HepG2 (cell line): Measurements from ENCODE around the gene TTC21B. TPM values are rescaled to one million over a fixed set of nuclear protein-coding genes. Genes with fewer than 3 reads are reported as not detected.
A peak's percentile ranks its signal among the peaks of the same experiment; 100 is the strongest.

ENCODE experiments used
- ATAC-seq: fragments of 200-7000 bp; cut with Tn5 transposase; 3 replicates; pipeline ENCODE4 v1.9.1; 2020; ENCODE audit warnings: mild to moderate bottlenecking, moderate library complexity
- BruUV-seq: library from RNA; stranded (reverse); fragments of 400-500 nt; replicated peaks from 2 replicates; lab custom pipeline; 2021; lab: Mats Ljungman, UMichigan
- CTCF ChIA-PET: fragments of 300-600 bp; formaldehyde crosslinking; extraction: SDS; loops from one replicate; lab custom pipeline; 2021; ENCODE audit warnings: low total read pairs, inconsistent platforms, low intra/inter-chr PET ratio; lab: Yijun Ruan, JAX
- POLR2A ChIA-PET: fragments of 350-600 bp; sonication (Branson Sonifier 250); formaldehyde crosslinking; loops from one replicate; lab custom pipeline; 2020; ENCODE audit warnings: antibody characterized with exemption, inconsistent platforms; lab: Yijun Ruan, JAX
- DNase-seq: peaks from one replicate; pipeline ENCODE4 v3.0.0-alpha.2; 2015; ENCODE audit warnings: low spot score
- FAIRE-seq: peaks from 3 replicates; lab custom pipeline; 2011; peaks lifted over from hg19 to GRCh38; lab: Jason Lieb, UNC
- H2AFZ ChIP-seq: one replicate; pipeline ENCODE4 v1.6.1; 2011; ENCODE audit warnings: low read length, inconsistent platforms
- H3K27ac ChIP-seq: fragments of 300-600 bp; 3 replicates; pipeline ENCODE4 v1.8.0; 2011; ENCODE audit warnings: mixed run types, mild to moderate bottlenecking, mixed read lengths, low read length, inconsistent platforms; ENCODE audit not compliant: insufficient read depth; ENCODE audit errors: extremely low read length
- H3K27me3 ChIP-seq, 2 experiments: fragments of 200-600 bp in 1 of 2; 2 replicates in 1 of 2; 3 replicates in 1 of 2; pipeline versions ENCODE4 v1.6.0 to v1.8.0; 2011; ENCODE audit warnings: low read length in 2 of 2, mild to moderate bottlenecking in 2 of 2, moderate library complexity in 2 of 2, inconsistent platforms in 1 of 2; ENCODE audit not compliant: insufficient read depth in 2 of 2, control insufficient read depth in 1 of 2
- H3K36me3 ChIP-seq, 2 experiments: fragments of 200-600 bp in 1 of 2; replicated peaks in 1 of 2; 2 replicates in 1 of 2; 3 replicates in 1 of 2; pipeline versions ENCODE4 v1.5.1 to v1.8.0; 2011; ENCODE audit warnings: low read length in 2 of 2, inconsistent platforms in 1 of 2; ENCODE audit not compliant: insufficient read depth in 2 of 2, control insufficient read depth in 1 of 2
- H3K4me1 ChIP-seq: 2 replicates; pipeline ENCODE4 v1.5.1; 2012; ENCODE audit warnings: low read length, inconsistent platforms; ENCODE audit not compliant: insufficient read depth
- H3K4me2 ChIP-seq: 2 replicates; pipeline ENCODE4 v1.6.0; 2011; ENCODE audit warnings: low read depth, low read length, inconsistent platforms
- H3K4me3 ChIP-seq, 3 experiments: fragments of 200-600 bp in 1 of 3; sonication (generic), shearing (Covaris generic) in 1 of 3; replicated peaks in 1 of 3; 2 replicates each; pipeline ENCODE4 v1.5.1; 2011 to 2016; ENCODE audit warnings: low read length in 3 of 3, inconsistent platforms in 2 of 3, low read depth in 2 of 3, mild to moderate bottlenecking in 2 of 3, control low read depth in 1 of 3, mixed read lengths in 1 of 3; ENCODE audit not compliant: insufficient read depth in 1 of 3
- H3K79me2 ChIP-seq: one replicate; pipeline ENCODE4 v1.6.1; 2011; ENCODE audit warnings: low read length, inconsistent platforms; ENCODE audit not compliant: insufficient read depth
- H3K9ac ChIP-seq: 2 replicates; pipeline ENCODE4 v1.6.0; 2011; ENCODE audit warnings: mild to moderate bottlenecking, low read depth, low read length, inconsistent platforms; ENCODE audit not compliant: insufficient read depth
- H3K9me3 ChIP-seq: 2 replicates; pipeline ENCODE4 v1.5.1; 2012; ENCODE audit warnings: mild to moderate bottlenecking, low read length
- H4K20me1 ChIP-seq: 2 replicates; pipeline ENCODE4 v1.6.0; 2011; ENCODE audit warnings: inconsistent platforms, mild to moderate bottlenecking, low read length, moderate library complexity; ENCODE audit not compliant: insufficient read depth
- HNF4A ChIP-seq: sonication (generic); formaldehyde crosslinking; IDR thresholded peaks from 2 replicates; pipeline ENCODE4 v1.4.0; 2020; ENCODE audit warnings: missing genetic modification reagents
- RBM22 ChIP-seq: fragments of 200-400 bp; formaldehyde crosslinking; optimal IDR thresholded peaks from 2 replicates; pipeline ENCODE3; 2017; ENCODE audit warnings: mild to moderate bottlenecking, low read length, moderate library complexity
- SETDB1 ChIP-seq: sonication (generic); formaldehyde crosslinking; IDR thresholded peaks from 2 replicates; pipeline ENCODE4 v1.5.1; 2020; ENCODE audit warnings: missing genetic modification reagents, mild to moderate bottlenecking, borderline replicate concordance
- ZNF546 ChIP-seq: sonication (generic); formaldehyde crosslinking; conservative IDR thresholded peaks from 2 replicates; pipeline ENCODE4 v1.8.1; 2023; ENCODE audit warnings: mild to moderate bottlenecking, missing genetic modification reagents
- WGBS: methylation state at CpG from one replicate; pipeline ENCODE4 v1.1.6; 2017; ENCODE audit warnings: low lambda C conversion rate; 5-methylcytosine and 5-hydroxymethylcytosine counted together
- in situ Hi-C: cut with HindIII; loops from 2 replicates; pipeline ENCODE4 v1.10.0; 2017; ENCODE audit warnings: low pct_unique_long_range_greater_than_20kb; ENCODE audit not compliant: extremely low pct_ligation_motif_present
- intact Hi-C: fragments of 100-400 bp; cut with micrococcal nuclease; formaldehyde crosslinking; loops from one replicate; pipeline ENCODE4 v1.10.0; 2022; ENCODE audit not compliant: unreplicated experiment
- polyA plus RNA-seq, 8 experiments: library from polyadenylated mRNA; depleted of rRNA in 3 of 8; stranded (reverse) in 7 of 8; unstranded in 1 of 8; fragments of >200 nt; fragmentation: Illumina TruSeq in 4 of 8; extraction: Trizol in 4 of 8; gene quantifications; 2 replicates each; pipeline versions ENCODE4 v1.2.1 to v1.2.3, GENCODE V29; 2011 to 2016; ENCODE audit warnings: low read depth in 4 of 8, missing spikeins in 1 of 8, mixed read lengths in 1 of 8; ENCODE audit not compliant: insufficient read depth in 1 of 8
- total RNA-seq, 5 experiments: library from RNA; depleted of rRNA; stranded (reverse); fragments of >200 nt; fragmentation: Illumina TruSeq; extraction: Trizol; gene quantifications; 2 replicates each; pipeline ENCODE4 v1.2.3, GENCODE V29; 2016; ENCODE audit warnings: low read depth in 1 of 5
- TF ChIP-seq, protein P1 (sequence below): sonication (generic); formaldehyde crosslinking; IDR thresholded peaks from 2 replicates; pipeline ENCODE4 v1.5.0; 2020; ENCODE audit warnings: mild to moderate bottlenecking, missing genetic modification reagents, borderline replicate concordance

The TTC21B gene
- total and polyA plus RNA-seq, 2 of the 13 experiments (the other 11 are each of a cell fraction or from before 2014, with no cell fraction given): 39.1 to 67.1 TPM

DNA sequence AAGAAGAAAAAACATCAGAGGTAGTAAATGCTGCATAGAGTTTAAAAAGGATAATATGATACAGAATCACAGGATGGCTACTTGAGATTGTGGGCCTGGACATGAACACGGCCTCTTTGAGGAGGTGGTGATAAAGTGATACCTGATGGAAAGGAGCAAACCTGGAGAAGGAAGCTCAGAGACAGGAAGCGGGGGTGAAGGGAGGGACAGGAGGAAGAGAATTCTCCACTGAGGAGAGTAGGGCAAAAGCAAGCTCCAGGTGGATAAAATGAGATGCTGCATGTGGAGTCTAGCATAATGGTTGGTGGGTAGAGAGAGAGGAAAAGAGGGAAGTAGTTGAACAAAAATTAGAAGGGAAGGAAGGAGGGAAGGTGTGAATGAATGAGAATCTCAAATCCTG is 82.6 kb downstream of the TTC21B start:
- in situ Hi-C loops: no loop called here
- Histone ChIP-seq H3K27ac (no peak overlapping the region), H4K20me1 (no peaks in the 10 kb centered on the region), H3K27me3 (no peaks in the 10 kb centered on the region), H3K4me2 (no peak overlapping the region), H2AFZ (no peak overlapping the region), H3K79me2 (no peaks in the 10 kb centered on the region), H3K9me3 (no peaks in the 10 kb centered on the region), H3K4me3 (no peak overlapping the region), H3K36me3 (peaks cover 1 to 3% of the 10 kb centered on the region in 2 experiments; a peak in 2 of 5 replicates), H3K4me1 (peaks cover 13% of the 10 kb centered on the region), H3K9ac (no peak overlapping the region)
- intact Hi-C loops: loop anchor here (10.0 kb wide), 1 partner anchor 296 kb away; no protein-coding TSS in a partner anchor
- 98% methylated on average over 2 of the region's 2 CpGs for WGBS
- POLR2A ChIA-PET: no interaction called here
- ATAC-seq (peak; percentile 13), FAIRE-seq (no peak), DNase-seq (no peak)
- no peak for TF ChIP-seq ZNF546
- peak; percentile 69 for TF ChIP-seq RBM22
- TF ChIP-seq SETDB1 (CRISPR knock-in tag): no peak
- CTCF ChIA-PET: no interaction called here
- BruUV-seq: no TSS peak

DNA sequence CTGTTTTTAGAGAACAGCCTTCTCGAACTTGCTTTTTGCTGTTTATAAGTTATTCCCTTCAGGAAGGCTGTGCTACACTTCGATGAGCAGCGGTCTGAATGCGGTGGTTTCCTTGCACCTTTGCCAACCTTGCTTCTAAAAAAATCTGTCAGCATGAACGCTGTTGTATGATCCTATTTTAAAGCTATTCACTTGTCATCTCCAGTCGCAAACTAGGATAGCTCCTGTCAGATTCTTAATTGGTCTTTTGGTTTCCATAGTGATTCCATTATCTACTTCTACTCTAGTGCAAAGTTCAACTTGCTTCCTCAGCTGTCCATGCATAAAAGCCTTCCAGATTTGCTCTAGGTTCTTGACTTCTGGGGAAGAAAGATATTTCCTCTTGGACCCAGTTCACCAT is 83.2 kb downstream of the TTC21B start:
- Histone ChIP-seq H3K4me1 (peaks cover 13% of the 10 kb centered on the region), H3K9me3 (no peaks in the 10 kb centered on the region), H3K4me2 (no peak overlapping the region), H3K36me3 (peaks cover 1 to 3% of the 10 kb centered on the region in 2 experiments; a peak in 2 of 5 replicates), H3K79me2 (no peaks in the 10 kb centered on the region), H3K9ac (no peak overlapping the region), H3K27me3 (no peaks in the 10 kb centered on the region), H2AFZ (no peak overlapping the region), H3K4me3 (no peak overlapping the region), H3K27ac (no peak overlapping the region), H4K20me1 (no peaks in the 10 kb centered on the region)
- POLR2A ChIA-PET: no interaction called here
- 96% methylated on average over 6 of the region's 6 CpGs for WGBS
- TF ChIP-seq HNF4A (CRISPR knock-in tag): peak; percentile 11; the same call in 1 of the 2 replicates
- TF ChIP-seq, protein P1, sequence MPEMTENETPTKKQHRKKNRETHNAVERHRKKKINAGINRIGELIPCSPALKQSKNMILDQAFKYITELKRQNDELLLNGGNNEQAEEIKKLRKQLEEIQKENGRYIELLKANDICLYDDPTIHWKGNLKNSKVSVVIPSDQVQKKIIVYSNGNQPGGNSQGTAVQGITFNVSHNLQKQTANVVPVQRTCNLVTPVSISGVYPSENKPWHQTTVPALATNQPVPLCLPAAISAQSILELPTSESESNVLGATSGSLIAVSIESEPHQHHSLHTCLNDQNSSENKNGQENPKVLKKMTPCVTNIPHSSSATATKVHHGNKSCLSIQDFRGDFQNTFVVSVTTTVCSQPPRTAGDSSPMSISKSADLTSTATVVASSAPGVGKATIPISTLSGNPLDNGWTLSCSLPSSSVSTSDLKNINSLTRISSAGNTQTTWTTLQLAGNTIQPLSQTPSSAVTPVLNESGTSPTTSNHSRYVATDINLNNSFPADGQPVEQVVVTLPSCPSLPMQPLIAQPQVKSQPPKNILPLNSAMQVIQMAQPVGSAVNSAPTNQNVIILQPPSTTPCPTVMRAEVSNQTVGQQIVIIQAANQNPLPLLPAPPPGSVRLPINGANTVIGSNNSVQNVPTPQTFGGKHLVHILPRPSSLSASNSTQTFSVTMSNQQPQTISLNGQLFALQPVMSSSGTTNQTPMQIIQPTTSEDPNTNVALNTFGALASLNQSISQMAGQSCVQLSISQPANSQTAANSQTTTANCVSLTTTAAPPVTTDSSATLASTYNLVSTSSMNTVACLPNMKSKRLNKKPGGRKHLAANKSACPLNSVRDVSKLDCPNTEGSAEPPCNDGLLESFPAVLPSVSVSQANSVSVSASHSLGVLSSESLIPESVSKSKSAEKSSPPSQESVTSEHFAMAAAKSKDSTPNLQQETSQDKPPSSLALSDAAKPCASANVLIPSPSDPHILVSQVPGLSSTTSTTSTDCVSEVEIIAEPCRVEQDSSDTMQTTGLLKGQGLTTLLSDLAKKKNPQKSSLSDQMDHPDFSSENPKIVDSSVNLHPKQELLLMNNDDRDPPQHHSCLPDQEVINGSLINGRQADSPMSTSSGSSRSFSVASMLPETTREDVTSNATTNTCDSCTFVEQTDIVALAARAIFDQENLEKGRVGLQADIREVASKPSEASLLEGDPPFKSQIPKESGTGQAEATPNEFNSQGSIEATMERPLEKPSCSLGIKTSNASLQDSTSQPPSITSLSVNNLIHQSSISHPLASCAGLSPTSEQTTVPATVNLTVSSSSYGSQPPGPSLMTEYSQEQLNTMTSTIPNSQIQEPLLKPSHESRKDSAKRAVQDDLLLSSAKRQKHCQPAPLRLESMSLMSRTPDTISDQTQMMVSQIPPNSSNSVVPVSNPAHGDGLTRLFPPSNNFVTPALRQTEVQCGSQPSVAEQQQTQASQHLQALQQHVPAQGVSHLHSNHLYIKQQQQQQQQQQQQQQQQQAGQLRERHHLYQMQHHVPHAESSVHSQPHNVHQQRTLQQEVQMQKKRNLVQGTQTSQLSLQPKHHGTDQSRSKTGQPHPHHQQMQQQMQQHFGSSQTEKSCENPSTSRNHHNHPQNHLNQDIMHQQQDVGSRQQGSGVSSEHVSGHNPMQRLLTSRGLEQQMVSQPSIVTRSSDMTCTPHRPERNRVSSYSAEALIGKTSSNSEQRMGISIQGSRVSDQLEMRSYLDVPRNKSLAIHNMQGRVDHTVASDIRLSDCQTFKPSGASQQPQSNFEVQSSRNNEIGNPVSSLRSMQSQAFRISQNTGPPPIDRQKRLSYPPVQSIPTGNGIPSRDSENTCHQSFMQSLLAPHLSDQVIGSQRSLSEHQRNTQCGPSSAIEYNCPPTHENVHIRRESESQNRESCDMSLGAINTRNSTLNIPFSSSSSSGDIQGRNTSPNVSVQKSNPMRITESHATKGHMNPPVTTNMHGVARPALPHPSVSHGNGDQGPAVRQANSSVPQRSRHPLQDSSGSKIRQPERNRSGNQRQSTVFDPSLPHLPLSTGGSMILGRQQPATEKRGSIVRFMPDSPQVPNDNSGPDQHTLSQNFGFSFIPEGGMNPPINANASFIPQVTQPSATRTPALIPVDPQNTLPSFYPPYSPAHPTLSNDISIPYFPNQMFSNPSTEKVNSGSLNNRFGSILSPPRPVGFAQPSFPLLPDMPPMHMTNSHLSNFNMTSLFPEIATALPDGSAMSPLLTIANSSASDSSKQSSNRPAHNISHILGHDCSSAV (CRISPR knock-in tag): no peak
- CTCF ChIA-PET: no interaction called here
- DNase-seq (peak; percentile 13), FAIRE-seq (no peak), ATAC-seq (no peak)
- no TSS peak for BruUV-seq
- intact Hi-C loops: loop anchor here (10.0 kb wide), 1 partner anchor 296 kb away; no protein-coding TSS in a partner anchor
- in situ Hi-C loops: no loop called here
